HG03460 (cell line): ENCODE data around the gene TTN.
"Not testable (repeated sequence)": the region's sequence is repeated elsewhere in the genome, so short reads cannot be mapped to it uniquely, and the experiment has no call there.

Experiments
- ATAC-seq: cut with Tn5 transposase; IDR thresholded peaks from one replicate; pipeline ENCODE4 v1.9.1; 2021; ENCODE audit not compliant: unreplicated experiment

Gene TTN

DNA sequence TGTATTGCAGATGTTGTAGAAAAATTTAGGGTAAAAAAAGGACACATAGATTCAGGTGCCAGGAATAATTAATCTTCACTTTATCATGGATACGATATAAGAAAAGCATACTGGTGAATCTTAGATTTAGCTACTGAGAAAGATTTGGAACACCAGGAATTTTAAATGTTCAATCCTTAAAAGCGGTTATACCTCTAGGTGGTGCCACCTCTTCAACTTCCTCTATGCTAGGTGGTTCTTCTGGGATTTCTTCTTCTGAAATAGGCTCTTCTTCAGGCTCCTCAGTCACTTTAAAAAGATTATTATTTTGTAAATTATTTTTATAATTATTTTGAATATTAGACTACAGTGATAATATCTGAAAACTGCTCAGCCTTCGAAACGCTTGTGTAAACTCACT is 133.1 kb downstream of the TTN start:
- ATAC-seq, result no peak

GRCh38 chr2:178666458-178666857 is 140.8 kb downstream of the TTN start:
- ATAC-seq, result no peak

- ATAC-seq, result not testable (repeated sequence)
These were observed 148.7 kb downstream of the TTN start for GRCh38 chr2:178658480-178658879.

- no peak for ATAC-seq
These were observed 156.7 kb downstream of the TTN start for GRCh38 chr2:178650554-178650953.

- ATAC-seq, result no peak
These were observed 162.3 kb downstream of the TTN start for GRCh38 chr2:178644919-178645318.

GRCh38 chr2:178641498-178641897 is 165.7 kb downstream of the TTN start:
- no peak for ATAC-seq

GRCh38 chr2:178635897-178636296 is 171.3 kb downstream of the TTN start:
- no peak for ATAC-seq

DNA sequence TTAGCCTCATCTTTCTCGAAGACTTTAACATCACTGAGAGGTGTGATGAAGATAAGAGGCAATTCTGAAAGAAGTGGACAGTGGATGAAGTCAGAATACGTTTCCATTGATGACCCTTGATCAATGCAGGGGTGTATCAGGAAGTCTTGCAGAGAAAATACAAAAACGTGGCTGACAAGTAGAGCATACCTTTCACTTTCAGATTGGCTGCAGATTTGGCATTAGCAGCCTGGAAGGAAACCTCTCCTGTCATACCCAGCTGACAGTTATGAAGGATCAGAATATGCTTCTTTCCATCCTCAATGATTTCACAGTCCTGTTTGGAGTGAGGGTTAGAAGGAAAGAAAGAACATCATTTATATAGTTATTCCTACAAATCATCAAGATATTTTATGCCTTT is 174.5 kb downstream of the TTN start:
- ATAC-seq, result no peak

DNA sequence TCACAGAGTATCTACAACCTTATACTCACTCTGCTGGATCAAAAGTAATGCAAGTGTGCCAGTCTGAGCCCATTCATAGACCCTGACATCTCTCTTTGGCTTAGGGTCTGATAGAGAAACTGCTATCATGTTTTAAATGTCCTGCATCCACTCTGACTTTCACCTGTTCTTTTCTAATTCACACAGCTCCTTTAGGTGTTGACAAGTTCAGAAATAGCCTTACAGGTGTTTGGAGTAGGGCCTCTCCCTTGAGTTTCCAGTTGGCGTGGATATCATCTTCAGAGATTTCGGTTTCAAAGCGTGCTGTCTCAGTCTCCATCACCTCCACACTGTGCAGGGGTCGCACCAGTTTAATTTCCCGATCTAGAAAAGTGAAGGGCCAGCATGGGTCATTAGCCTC is 176.6 kb downstream of the TTN start:
- no peak for ATAC-seq

GRCh38 chr2:178629463-178629862 is 177.8 kb downstream of the TTN start:
- no peak for ATAC-seq

DNA sequence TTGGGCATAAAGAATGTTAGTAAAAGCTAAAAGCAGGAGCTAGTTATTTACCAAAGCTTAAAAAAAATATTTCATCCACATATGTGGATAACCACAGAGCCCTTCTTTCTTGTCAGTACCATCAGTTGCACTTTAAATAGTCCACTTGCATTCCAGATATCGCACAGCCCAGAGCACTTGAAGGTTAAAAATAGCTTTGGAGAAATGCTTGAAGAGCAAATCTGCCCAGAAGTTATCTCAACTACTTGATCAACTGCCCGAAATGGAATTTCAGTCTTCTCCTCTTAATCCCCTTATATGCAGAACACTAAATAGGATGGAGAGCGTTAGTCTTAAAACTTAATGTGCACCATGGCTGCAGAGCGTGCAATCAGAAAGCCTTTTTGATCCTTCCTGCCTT is 178.6 kb downstream of the TTN start:
- ATAC-seq, result no peak

- no peak for ATAC-seq
These were observed 179.8 kb downstream of the TTN start for GRCh38 chr2:178627401-178627800.

- no peak for ATAC-seq
These were observed 191.3 kb downstream of the TTN start for GRCh38 chr2:178615969-178616368.

DNA sequence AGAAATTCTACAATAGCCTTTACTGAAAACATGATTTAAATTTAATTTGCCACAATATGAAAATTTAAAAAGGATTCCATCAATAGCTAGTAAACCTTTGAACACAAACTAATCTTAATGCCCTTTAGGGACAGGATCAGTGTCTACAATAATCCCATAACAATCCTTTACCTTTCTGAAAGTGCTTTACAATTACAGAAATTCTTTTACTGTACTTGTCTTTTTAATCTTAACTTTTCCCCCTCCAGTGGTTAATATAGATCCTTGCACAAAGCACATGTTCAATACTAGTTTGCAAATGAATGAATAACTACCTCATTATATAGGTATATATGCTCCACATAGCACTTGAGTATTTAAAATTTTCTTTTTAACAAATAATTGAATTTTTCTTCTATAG is 204.3 kb downstream of the TTN start:
- no peak for ATAC-seq

DNA sequence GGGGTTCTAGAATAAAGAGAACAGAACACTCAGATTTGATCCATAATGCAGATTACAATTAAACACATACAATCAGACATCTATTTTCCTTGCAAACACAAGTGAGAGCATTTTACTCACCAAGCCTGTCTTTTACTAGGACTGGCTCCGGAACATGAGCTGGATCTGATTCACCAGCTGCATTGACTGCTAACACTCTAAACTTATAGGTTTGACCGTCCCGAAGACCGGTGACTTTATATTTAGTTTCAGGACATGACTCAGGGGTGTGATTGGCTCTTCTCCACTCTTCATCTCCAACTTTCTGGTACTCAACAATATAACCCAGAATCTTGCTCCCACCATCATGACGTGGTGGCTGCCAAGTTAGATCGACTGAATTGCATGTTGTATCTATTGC is 214.6 kb downstream of the TTN start:
- ATAC-seq, result no peak

DNA sequence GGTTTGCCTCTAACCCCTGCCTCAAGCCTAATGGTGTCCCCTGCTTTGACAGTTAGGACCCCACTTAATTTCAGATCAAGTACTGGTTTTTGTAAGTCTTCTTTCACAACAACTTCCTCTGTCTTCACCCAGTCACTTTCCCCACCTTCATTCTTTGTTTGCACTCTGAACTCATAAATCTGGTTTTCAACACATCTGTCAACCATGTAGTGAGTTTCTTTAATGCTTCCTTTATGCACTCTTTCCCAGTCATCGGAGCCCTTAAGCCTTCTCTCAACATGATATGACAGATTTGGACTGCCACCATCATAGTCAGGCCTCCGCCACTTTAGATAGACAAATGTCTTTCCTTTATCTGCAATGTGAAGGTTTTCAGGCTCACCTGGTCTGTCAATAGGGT is 217.9 kb downstream of the TTN start:
- no peak for ATAC-seq

- ATAC-seq, result no peak
These were observed 222.6 kb downstream of the TTN start for GRCh38 chr2:178584666-178585065.

DNA sequence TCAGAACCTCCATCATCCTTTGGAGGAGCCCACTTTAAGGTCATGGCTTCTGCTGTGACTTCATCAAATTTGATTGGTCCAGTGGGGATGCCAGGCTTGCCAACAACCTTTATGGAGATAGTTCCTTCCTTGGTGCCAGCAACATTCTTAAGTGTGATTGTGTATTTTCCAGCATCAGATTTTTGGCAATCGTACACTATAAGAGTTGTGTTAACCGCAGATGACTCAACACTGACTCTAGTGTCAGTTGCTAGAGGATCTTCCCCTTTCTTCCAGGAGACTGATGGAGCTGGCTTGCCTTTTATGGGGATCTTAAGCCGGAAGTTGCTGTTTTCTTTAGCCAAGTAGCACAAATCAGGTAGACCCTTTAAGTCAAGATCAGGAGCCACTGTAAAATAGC is 228.2 kb downstream of the TTN start:
- ATAC-seq, result no peak

DNA sequence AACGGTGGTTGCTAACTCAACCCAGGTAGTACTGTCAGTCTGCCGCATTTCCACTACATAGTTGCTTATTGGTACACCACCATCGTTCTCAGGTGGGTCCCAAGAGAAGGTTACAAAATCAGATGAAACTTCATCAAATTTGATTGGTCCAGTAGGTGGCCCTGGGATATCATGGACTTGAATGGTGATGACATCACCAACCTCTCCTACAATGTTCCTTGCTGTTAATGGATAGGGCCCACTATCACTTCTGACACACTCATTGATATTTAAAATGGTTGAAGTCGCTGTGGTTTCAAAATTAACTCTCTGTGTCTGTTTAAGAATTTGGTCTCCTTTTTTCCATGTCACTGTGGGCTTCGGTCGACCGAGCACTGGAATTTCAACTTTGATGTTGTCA is 232.4 kb downstream of the TTN start:
- ATAC-seq, result no peak

DNA sequence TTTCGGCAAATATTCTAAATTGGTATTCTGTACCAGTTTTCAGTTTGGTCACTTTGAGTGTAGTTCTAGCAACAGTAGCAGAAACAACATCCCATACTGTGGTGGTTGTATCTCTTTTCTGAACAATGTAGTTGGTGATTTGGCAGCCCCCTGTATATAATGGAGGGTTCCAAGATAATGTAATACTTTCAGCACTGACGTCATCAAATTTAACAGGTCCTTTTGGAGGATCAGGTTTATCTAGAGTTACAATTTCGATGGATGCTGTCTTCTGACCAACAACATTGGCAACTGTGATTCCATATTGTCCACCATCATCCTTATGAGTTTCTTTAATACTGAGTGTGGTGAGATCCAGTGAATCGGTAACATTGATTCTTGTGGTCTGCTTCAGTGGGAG is 239.0 kb downstream of the TTN start:
- no peak for ATAC-seq

- no peak for ATAC-seq
These were observed 254.2 kb downstream of the TTN start for GRCh38 chr2:178553047-178553446.

- peak; percentile 72 for ATAC-seq
These were observed 256.9 kb downstream of the TTN start for GRCh38 chr2:178550352-178550751.

- no peak for ATAC-seq
These were observed 264.7 kb downstream of the TTN start for GRCh38 chr2:178542569-178542968.

DNA sequence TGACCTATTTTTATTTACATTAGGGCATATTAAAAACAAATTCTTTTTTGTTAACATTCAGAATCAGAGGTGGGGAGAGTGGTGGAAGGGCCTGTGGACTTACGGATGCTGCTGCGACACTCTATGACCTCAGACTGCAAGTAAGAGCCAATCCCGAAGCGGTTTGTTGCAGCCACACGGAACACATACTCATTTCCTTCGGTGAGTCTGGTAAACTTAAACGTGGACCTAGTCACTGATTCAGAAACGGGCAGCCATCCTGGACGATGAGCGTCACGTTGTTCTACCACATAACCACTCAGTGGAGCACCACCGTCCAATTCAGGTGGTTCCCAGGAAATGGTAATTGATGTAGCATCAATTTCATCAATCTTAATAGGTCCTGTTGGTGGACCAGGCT is 265.1 kb downstream of the TTN start:
- ATAC-seq, result no peak
